Caco-2 (cell line): ENCODE data around the gene MT1E. TPM values are rescaled to one million over a fixed set of nuclear protein-coding genes. Genes with fewer than 3 reads are reported as not detected.

Source experiments
- BruUV-seq: library from RNA; stranded (reverse); fragments of 400-500 nt; replicated peaks from 2 replicates; lab custom pipeline; 2021; lab: Mats Ljungman, UMichigan
- CTCF ChIA-PET: fragments of 300-600 bp; sonication (Branson Sonifier 250); formaldehyde crosslinking; loops from one replicate; lab custom pipeline; 2022; ENCODE audit warnings: antibody characterized with exemption; lab: Charles Lee
- POLR2A ChIA-PET: fragments of 300-600 bp; sonication (Branson Sonifier 250); formaldehyde crosslinking; loops from one replicate; lab custom pipeline; 2022; ENCODE audit warnings: antibody characterized with exemption; lab: Charles Lee
- DNase-seq, 2 experiments: peaks; one replicate each; pipeline versions ENCODE4 v3.0.0 to v3.0.0-alpha.2; 2020 to 2022
- H3K27me3 ChIP-seq: replicated peaks from 2 replicates; pipeline ENCODE4 v1.6.0; 2011; ENCODE audit warnings: low read length; ENCODE audit not compliant: control insufficient read depth, insufficient read depth
- H3K36me3 ChIP-seq: 2 replicates; pipeline ENCODE4 v1.5.1; 2011; ENCODE audit warnings: low read length; ENCODE audit not compliant: control insufficient read depth, insufficient read depth
- H3K4me1 ChIP-seq: fragments of 250-450 bp; sonication (Bioruptor Pico); 2 replicates; pipeline ENCODE4 v1.5.1; 2020; ENCODE audit warnings: mild to moderate bottlenecking
- H3K4me3 ChIP-seq: 2 replicates; pipeline ENCODE4 v1.5.1; 2011; ENCODE audit warnings: low read depth, mild to moderate bottlenecking, control low read depth, low read length
- H3K9me3 ChIP-seq: fragments of 250-450 bp; sonication (Bioruptor Pico); 2 replicates; pipeline ENCODE4 v1.5.1; 2020; ENCODE audit warnings: mild to moderate bottlenecking, moderate library complexity
- H3K27ac Mint-ChIP-seq: one replicate; pipeline ENCODE4 v1.8.0; 2022; ENCODE audit warnings: mixed read lengths; ENCODE audit not compliant: unreplicated experiment
- H3K27me3 Mint-ChIP-seq: one replicate; pipeline ENCODE4 v1.8.0; 2022; ENCODE audit warnings: mixed read lengths; ENCODE audit not compliant: insufficient read depth, unreplicated experiment
- H3K36me3 Mint-ChIP-seq: one replicate; pipeline ENCODE4 v1.8.0; 2022; ENCODE audit warnings: mild to moderate bottlenecking, mixed read lengths; ENCODE audit not compliant: insufficient read depth, unreplicated experiment
- H3K4me1 Mint-ChIP-seq: one replicate; pipeline ENCODE4 v1.8.0; 2022; ENCODE audit warnings: low read depth, mixed read lengths; ENCODE audit not compliant: unreplicated experiment
- H3K4me3 Mint-ChIP-seq: one replicate; pipeline ENCODE4 v1.8.0; 2022; ENCODE audit warnings: mild to moderate bottlenecking, moderate library complexity, mixed read lengths; ENCODE audit not compliant: unreplicated experiment
- H3K9me3 Mint-ChIP-seq: one replicate; pipeline ENCODE4 v1.8.0; 2022; ENCODE audit warnings: mixed read lengths; ENCODE audit not compliant: unreplicated experiment
- intact Hi-C: fragments of 100-400 bp; cut with micrococcal nuclease; formaldehyde crosslinking; loops from one replicate; pipeline ENCODE4 v1.10.0; 2022; ENCODE audit not compliant: unreplicated experiment
- total RNA-seq: library from RNA; stranded (reverse); gene quantifications from 2 replicates; pipeline ENCODE4 v1.2.3, GENCODE V29; 2022
- TF ChIP-seq, protein P1 (sequence below), 2 experiments: fragments of 200-600 bp in 1 of 2; IDR thresholded peaks; 1 replicate in 1 of 2; 2 replicates in 1 of 2; pipeline versions ENCODE4 v1.5.1 to v1.8.0; 2011 to 2022; ENCODE audit warnings: antibody characterized with exemption in 1 of 2, control low read depth in 1 of 2, inconsistent platforms in 1 of 2, low read depth in 1 of 2, low read length in 1 of 2, mild to moderate bottlenecking in 1 of 2, moderate library complexity in 1 of 2; ENCODE audit not compliant: insufficient read depth in 1 of 2, severe bottlenecking in 1 of 2, unreplicated experiment in 1 of 2

The MT1E gene
- total RNA-seq, 1 experiment from 2014 or later, result 2.0 TPM

DNA sequence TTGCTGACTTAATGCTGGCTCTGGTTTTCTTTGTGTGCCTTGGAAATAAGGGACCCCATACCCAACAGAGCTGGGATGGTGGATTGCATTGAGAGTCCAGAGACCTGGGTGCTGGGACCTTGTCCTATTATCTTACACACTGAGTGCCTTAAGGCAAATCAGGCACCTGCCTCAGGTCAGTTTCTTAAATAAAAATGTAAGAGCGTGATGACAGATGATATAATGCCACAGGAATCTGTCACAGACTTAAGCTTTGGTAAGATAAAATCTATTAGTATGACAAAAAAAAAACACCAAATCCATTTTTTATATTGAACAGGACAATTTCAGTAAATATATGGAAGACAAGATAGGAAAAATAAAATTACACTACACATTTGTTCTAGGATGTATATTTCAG, 14.5 kb downstream of the MT1E start:
- H3K27me3 Mint-ChIP-seq, result peaks cover 13% of the 10 kb centered on the region
- Histone ChIP-seq H3K27me3 (peaks cover 7% of the 10 kb centered on the region), H3K4me1 (no peaks in the 10 kb centered on the region)

DNA sequence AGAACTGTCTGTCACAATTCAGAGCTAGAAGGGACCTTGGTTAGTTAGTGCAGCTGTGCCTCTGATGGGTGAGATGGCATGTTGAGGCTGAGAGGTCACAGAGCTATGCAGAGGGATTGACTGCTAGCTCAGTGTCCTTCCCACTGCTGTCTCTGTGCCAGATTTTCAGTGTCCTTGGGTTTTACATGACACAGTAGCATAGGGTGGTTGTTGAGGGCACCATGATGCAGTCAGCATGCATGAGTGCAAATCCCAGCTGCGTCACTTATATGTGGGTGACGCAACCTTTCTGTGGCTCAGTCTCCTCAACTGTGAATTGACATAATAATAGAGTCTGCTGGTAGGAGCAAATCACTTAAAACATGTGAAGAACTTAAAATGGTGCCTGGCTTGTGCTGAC, 15.6 kb downstream of the MT1E start:
- POLR2A ChIA-PET, result no interaction called here
- Histone ChIP-seq H3K4me3 (no peak overlapping the region), H3K4me1 (no peaks in the 10 kb centered on the region), H3K36me3 (no peaks in the 10 kb centered on the region), H3K9me3 (no peaks in the 10 kb centered on the region), H3K27me3 (peaks cover 7% of the 10 kb centered on the region)
- no peak overlapping the region for H3K4me3 Mint-ChIP-seq
- no peaks in the 10 kb centered on the region for H3K9me3 Mint-ChIP-seq
- TF ChIP-seq, protein P1, sequence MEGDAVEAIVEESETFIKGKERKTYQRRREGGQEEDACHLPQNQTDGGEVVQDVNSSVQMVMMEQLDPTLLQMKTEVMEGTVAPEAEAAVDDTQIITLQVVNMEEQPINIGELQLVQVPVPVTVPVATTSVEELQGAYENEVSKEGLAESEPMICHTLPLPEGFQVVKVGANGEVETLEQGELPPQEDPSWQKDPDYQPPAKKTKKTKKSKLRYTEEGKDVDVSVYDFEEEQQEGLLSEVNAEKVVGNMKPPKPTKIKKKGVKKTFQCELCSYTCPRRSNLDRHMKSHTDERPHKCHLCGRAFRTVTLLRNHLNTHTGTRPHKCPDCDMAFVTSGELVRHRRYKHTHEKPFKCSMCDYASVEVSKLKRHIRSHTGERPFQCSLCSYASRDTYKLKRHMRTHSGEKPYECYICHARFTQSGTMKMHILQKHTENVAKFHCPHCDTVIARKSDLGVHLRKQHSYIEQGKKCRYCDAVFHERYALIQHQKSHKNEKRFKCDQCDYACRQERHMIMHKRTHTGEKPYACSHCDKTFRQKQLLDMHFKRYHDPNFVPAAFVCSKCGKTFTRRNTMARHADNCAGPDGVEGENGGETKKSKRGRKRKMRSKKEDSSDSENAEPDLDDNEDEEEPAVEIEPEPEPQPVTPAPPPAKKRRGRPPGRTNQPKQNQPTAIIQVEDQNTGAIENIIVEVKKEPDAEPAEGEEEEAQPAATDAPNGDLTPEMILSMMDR (IDR thresholded peaks at IDR 0.05; ENCODE audit: insufficient read depth in 1 of 2, low read depth in 1 of 2, low read length in 1 of 2, severe bottlenecking in 1 of 2, unreplicated experiment in 1 of 2), result no peak
- peaks cover 8% of the 10 kb centered on the region for H3K4me1 Mint-ChIP-seq
- BruUV-seq, result no TSS peak
- no peak for DNase-seq
- H3K36me3 Mint-ChIP-seq, result no peaks in the 10 kb centered on the region
- peaks cover 14% of the 10 kb centered on the region for H3K27me3 Mint-ChIP-seq
- H3K27ac Mint-ChIP-seq, result no peak overlapping the region
- CTCF ChIA-PET, result interaction anchor here (0.6 kb wide), 1 partner anchor 11 kb away, joined by 3 read pairs; no protein-coding TSS in a partner anchor
- intact Hi-C loops, result no loop called here

More for the DNA sequence above, 14.5 kb downstream of the MT1E start:
- no peaks in the 10 kb centered on the region for H3K9me3 ChIP-seq
- no peak for DNase-seq
- intact Hi-C loops, result no loop called here
- Mint-ChIP-seq H3K36me3 (no peaks in the 10 kb centered on the region), H3K9me3 (no peaks in the 10 kb centered on the region), H3K4me3 (no peak overlapping the region), H3K4me1 (peaks cover 8% of the 10 kb centered on the region), H3K27ac (no peak overlapping the region)
- ChIA-PET CTCF (no interaction called here), POLR2A (interaction anchor here (0.7 kb wide), 1 partner anchor 17 kb away, joined by 3 read pairs; no protein-coding TSS in a partner anchor)
- H3K36me3 ChIP-seq, result no peaks in the 10 kb centered on the region
- H3K4me3 ChIP-seq, result no peak overlapping the region
- BruUV-seq, result no TSS peak
- TF ChIP-seq, protein P1 (IDR thresholded peaks at IDR 0.05; ENCODE audit: insufficient read depth in 1 of 2, low read depth in 1 of 2, low read length in 1 of 2, severe bottlenecking in 1 of 2, unreplicated experiment in 1 of 2), result no peak

DNA sequence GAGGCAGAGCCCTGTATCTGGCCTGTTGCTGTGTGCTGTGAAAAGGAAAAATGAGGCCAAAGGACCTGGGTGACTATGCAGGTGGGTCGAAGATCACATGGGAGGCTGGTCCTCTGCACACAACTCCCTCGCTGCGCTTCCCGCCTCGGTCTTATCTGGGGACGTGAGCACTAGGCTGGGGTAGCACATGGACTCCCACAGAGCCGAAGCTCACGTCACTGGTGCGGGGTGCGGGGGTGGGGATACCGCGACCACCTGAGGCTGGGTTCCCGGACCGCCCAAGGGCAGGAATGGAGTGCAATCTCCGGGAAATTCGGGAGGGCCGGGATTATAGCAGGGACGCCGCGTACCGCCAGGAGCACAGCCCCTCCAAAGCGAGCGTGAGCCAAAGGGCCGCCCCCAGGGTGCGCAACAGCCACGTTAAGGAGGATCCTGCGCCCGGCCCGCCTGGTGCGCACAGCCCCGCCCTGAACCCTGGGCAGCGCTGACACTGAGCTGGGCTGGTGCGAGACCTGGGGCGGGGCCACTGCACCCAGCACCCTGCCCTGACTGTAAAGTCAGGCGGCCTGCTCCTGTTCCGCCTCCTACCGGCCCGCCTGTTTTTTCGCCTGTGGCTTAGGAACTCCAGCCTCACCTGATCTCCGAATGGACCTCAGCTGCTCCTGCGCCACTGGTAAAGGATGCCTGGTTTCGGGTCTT, 17.6 kb downstream of the MT1E start:
- H3K4me3 ChIP-seq, result peak overlapping the region; percentile 9; the same call in 1 of the 2 replicates
- H3K9me3 Mint-ChIP-seq, result no peaks in the 10 kb centered on the region
- peaks cover 10% of the 10 kb centered on the region for H3K27me3 Mint-ChIP-seq
- intact Hi-C loops, result no loop called here
- no TSS peak for BruUV-seq
- H3K27ac Mint-ChIP-seq, result no peak overlapping the region
- TF ChIP-seq, protein P1 (IDR thresholded peaks at IDR 0.05; ENCODE audit: insufficient read depth in 1 of 2, low read depth in 1 of 2, low read length in 1 of 2, severe bottlenecking in 1 of 2, unreplicated experiment in 1 of 2), result peak; percentile 6 to 19
- peaks cover 8% of the 10 kb centered on the region for H3K4me1 Mint-ChIP-seq
- no peaks in the 10 kb centered on the region for H3K9me3 ChIP-seq
- H3K27me3 ChIP-seq, result 0 out of 2 replicates have a peak, but pooled peaks cover 2% of the 10 kb centered on the region
- ChIA-PET CTCF (interaction anchor here (0.6 to 1.4 kb wide), 6 partner anchors 10 to 410 kb away, joined by 3 to 8 read pairs (median 5); partner anchors contain the start of gene MT1F), POLR2A (no interaction called here)
- DNase-seq, result peak; percentile 54 to 63
- peaks cover 6% of the 10 kb centered on the region; the same call in 1 of the 2 replicates for H3K4me1 ChIP-seq
- no peaks in the 10 kb centered on the region for H3K36me3 Mint-ChIP-seq
- no peaks in the 10 kb centered on the region for H3K36me3 ChIP-seq
- H3K4me3 Mint-ChIP-seq, result peak overlapping the region; percentile 51
